Right cardiac atrium (tissue), 5 donors: ENCODE measurements around the gene MACROD2. TPM values are rescaled to one million over a fixed set of nuclear protein-coding genes. Genes with fewer than 3 reads are reported as not detected.
"Not testable (repeated sequence)": the region's sequence is repeated elsewhere in the genome, so short reads cannot be mapped to it uniquely, and the experiment has no call there.

Experiments used
- ATAC-seq, 2 donors: fragments of 200-7000 bp; cut with Tn5 transposase; one replicate each; pipeline versions ENCODE4 v1.8.0 to v1.9.1; 2020; ENCODE audit warnings: moderate library complexity in 2 of 2, mild to moderate bottlenecking in 1 of 2
- DNase-seq, 3 donors: peaks; one replicate each; pipeline ENCODE4 v3.0.0-alpha.2; 2020
- H3K27ac ChIP-seq: one replicate; pipeline ENCODE4 v1.5.1; 2013; ENCODE audit warnings: mild to moderate bottlenecking, low read length, control low read depth, moderate library complexity
- H3K27me3 ChIP-seq: one replicate; pipeline ENCODE4 v1.6.1; 2013; ENCODE audit not compliant: control insufficient read depth, insufficient read depth
- H3K4me1 ChIP-seq: one replicate; pipeline ENCODE4 v1.6.1; 2013; ENCODE audit warnings: low read length; ENCODE audit not compliant: control insufficient read depth, insufficient read depth
- H3K4me3 ChIP-seq: one replicate; pipeline ENCODE4 v1.5.1; 2013; ENCODE audit warnings: low read length, control low read depth
- H3K9me3 ChIP-seq: one replicate; pipeline ENCODE4 v1.6.1; 2013; ENCODE audit warnings: low read length; ENCODE audit not compliant: control insufficient read depth
- WGBS: extraction: QIAGEN DNeasy Blood & Tissue Kit; methylation state at CpG from one replicate; pipeline ENCODE4 v1.1.7; 2013; 5-methylcytosine and 5-hydroxymethylcytosine counted together
- intact Hi-C, 4 donors: fragments of 100-400 bp; cut with DNase I; formaldehyde crosslinking; loops; one replicate each; pipeline versions ENCODE4 v1.11.0 to v1.14.0; 2022 to 2023
- polyA plus RNA-seq: library from polyadenylated mRNA; stranded (reverse); fragments of 200-250 nt; gene quantifications from one replicate; pipeline ENCODE4 v1.2.3, GENCODE V29; 2013
- total RNA-seq, 4 donors: library from RNA; stranded (reverse); fragmentation: NEBNext Ultra II Directional; extraction: Animal tissue kit (Norgen Biotek cat#: 25700); gene quantifications; one replicate each; pipeline ENCODE4 v1.2.1, GENCODE V29; 2021
- donor health status: healthy with polysubstance abuse.
- donor health status: DM: no; HTN: yes; CAD: no.
- donor health status: DM: no; HTN: no; CAD: no.
- donor health status: DM: no; HTN: yes; CAD: no; lungs with severe emphysema.
- donor health status: DM: yes; HTN: yes; CAD: no.

Gene MACROD2
- total and polyA plus RNA-seq, 5 donors, result 0.61 to 4.4 (median 2.4) TPM

DNA sequence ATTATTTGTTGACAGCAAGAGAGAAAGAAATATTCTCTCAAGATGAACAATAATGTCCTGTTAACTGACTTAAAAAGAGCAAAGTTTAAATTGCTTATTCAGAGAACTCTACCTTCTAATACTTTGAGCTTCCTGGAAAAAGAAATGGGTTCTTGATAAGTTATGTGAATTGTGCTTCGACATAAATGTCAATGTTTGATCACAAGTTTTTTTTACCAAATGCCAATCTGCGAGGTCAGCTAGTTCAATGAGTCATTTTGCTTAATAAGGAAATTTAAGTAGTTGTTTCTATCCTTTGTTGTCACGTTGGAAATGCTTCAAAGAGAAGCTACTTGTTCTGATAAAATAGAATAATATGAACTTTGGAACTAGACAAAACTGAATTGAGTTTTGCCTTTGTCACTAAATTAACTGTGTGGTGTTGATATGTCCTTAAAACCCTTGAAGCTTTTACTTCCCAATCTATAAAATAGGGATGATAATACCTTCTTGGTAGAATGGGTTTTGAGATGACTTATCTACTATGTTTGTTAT lies 984.2 kb downstream of the MACROD2 start:
- no peak for DNase-seq
- no peaks in the 10 kb centered on the region for H3K9me3 ChIP-seq

DNA sequence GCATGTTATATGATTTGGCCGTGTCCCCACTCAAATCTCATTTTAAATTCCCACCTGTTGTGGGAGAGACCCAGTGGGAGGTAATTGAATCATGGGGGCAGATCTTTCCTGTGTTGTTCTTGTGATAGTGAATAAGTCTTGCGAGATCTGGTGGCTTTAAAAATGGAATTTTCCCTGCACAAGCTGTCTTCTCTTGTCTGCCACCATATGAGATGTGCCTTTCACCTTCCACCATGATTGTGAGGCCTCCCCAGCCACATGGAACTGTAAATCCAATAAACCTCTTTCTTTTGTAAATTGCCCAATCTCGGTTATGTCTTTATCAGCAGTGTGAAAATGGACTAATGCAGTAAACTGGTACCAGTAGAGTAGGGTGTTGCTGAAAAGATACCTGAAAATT lies 986.2 kb downstream of the MACROD2 start:
- intact Hi-C loops, result not testable (repeated sequence)

More for the DNA sequence above, 984.2 kb downstream of the MACROD2 start:
- Histone ChIP-seq H3K4me3 (no peak overlapping the region), H3K27me3 (no peaks in the 10 kb centered on the region), H3K4me1 (no peaks in the 10 kb centered on the region), H3K27ac (no peak overlapping the region)
- intact Hi-C loops, result no loop called here
- 55% methylated on average over 3 of the region's 3 CpGs for WGBS
- no peak for ATAC-seq

DNA sequence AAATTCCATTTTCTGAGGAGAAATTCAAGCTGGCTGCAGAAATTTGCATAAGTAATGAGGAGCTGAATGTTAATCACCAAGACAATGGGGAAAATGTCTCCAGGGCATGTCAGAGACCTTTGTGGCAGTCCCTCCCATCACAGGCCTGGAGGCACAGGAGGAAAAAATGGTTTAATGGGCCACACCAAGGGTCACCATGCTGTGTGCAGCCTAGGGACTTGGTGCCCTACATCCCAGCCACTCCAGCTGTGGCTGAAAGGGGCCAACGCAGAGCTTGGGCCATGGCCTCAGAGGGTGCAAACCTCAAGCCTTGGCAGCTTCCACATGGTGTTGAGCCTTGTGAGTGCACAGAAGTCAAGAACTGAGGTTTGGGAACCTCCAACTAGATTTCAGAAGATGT lies 987.0 kb downstream of the MACROD2 start:
- DNase-seq, H3K9me3 ChIP-seq, H3K27ac ChIP-seq, ATAC-seq, H3K4me1 ChIP-seq, H3K27me3 ChIP-seq, H3K4me3 ChIP-seq, intact Hi-C loops: not testable (repeated sequence)
- 93% methylated on average over 1 of the region's 1 CpG for WGBS

More for the DNA sequence above, 986.2 kb downstream of the MACROD2 start:
- H3K27me3 ChIP-seq, H3K27ac ChIP-seq, H3K4me3 ChIP-seq, H3K9me3 ChIP-seq, ATAC-seq, DNase-seq, H3K4me1 ChIP-seq: not testable (repeated sequence)
- 90% methylated on average over 3 of the region's 3 CpGs for WGBS

DNA sequence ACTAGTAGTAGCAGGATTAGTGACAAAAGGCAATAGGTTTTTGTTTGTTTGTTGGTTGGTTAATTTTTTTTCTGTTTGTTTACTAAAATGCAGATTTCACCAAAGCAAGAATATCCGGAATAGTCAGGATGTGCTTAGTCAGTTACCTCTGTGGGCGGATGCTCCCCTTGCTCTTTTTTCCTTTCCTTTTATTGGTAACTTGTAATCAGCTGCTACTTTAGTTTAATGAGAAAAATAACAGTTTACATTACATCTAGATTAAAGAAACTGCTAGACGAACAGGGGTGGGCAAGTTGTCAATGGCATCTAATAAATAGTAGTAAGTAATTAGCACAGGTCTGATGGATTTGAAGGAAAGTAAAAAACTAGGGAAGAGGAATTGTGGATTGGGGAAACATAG lies 989.0 kb downstream of the MACROD2 start:
- Histone ChIP-seq H3K27ac (no peak overlapping the region), H3K4me3 (no peak overlapping the region), H3K27me3 (no peaks in the 10 kb centered on the region), H3K4me1 (no peaks in the 10 kb centered on the region), H3K9me3 (no peaks in the 10 kb centered on the region)
- 82% methylated on average over 3 of the region's 3 CpGs for WGBS
- DNase-seq (no peak), ATAC-seq (no peak)
- intact Hi-C loops, result no loop called here

DNA sequence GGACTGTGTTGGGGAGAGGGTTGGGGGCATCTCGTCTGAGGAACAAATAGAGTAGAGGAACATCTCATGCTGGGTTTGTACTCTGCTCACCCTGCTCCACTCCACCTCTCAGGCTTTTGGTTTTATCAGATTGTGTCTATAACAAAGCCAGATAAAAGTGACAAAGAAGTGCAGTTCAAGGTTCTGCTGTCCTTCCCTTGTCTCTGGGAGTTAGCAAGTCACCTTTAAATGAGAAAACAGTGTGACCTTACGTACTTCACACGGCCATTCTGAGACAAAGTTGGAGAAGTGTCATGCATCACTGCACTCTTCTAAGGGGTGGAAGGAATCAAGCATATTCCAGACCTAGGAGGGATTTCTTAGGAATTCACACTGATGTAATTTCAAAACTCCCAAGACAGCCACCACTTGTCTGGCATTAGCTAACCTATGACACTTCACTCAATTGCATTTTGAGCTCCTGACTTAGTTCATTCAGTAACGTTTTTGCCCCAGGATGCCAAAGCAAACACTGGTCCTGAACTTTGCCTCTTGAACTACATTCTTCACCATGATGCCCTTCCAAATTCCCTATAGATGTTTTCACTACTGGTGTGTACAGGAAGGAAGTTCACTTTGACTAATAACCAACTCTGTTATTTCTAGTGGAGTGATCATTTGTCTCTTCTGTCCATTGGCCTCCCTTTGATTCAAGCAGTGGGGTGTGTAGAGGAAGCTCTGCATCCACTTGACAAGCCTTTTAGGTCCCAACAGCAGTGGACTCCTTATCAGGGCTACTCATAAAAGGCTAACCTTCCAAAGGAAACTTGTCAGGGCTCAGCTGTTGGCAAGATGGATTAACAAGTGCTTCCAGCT lies 989.7 kb downstream of the MACROD2 start:
- no peaks in the 10 kb centered on the region for H3K9me3 ChIP-seq
- H3K4me3 ChIP-seq, result no peak overlapping the region
- ATAC-seq (peak; percentile 84 to 96), DNase-seq (no peak)
- 46% methylated on average over 4 of the region's 4 CpGs for WGBS
- H3K27me3 ChIP-seq, result no peaks in the 10 kb centered on the region
- intact Hi-C loops, result no loop called here
- H3K4me1 ChIP-seq, result no peaks in the 10 kb centered on the region
- no peak overlapping the region for H3K27ac ChIP-seq

DNA sequence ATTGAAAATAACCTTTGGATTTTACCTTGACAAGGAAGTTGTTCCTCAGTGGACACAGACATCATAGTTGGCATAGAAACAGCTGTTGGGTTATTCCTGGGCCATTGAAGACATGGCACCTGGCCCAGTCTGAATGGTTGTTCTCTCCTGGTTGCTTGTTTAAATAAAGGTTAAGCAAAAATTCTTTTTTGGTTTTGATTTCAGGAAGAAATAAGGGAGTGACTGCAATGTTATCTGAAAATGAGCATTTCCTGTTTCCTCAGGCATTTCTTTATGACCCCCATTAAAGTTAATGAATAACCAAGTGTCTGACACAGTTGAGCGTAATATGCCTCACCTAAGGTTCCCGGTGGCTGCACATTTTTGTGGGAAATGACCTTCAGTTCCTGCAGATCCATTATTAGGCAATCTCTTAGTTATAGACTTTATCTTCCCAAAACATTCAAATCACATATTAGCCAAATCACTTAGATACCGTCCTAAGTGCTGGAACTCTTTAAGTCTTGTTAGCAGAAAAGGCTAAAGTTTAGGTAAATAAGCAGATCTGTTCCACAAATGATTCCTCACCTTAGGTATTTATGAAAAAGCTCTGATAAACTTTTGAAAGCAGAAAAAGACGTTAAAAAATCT lies 990.8 kb downstream of the MACROD2 start:
- DNase-seq (peak in 1 of 3 donors; percentile 33), ATAC-seq (peak; percentile 76 to 83)
- intact Hi-C loops, result no loop called here
- no peaks in the 10 kb centered on the region for H3K27me3 ChIP-seq
- 38% methylated on average over 4 of the region's 4 CpGs for WGBS
- H3K27ac ChIP-seq, result no peak overlapping the region
- no peaks in the 10 kb centered on the region for H3K4me1 ChIP-seq
- H3K9me3 ChIP-seq, result no peaks in the 10 kb centered on the region
- no peak overlapping the region for H3K4me3 ChIP-seq

DNA sequence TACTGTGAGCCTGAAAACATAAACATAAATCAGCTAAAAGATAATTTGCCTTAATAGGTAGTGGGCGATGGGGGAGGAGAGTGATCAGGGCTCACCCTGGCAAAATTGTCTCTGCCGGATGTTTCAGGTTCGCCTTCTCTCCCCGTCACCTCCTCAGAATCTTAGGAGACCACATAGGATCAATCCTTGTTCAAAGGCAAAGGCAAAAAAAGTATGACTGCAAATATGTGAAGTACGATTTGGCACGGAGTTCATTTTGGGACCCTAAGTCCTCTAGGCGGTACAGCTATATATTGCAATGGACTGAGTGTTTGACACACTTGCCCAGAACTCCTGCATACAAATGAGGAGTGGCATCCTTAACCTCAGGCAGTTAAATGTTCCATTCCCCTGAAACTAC lies 991.3 kb downstream of the MACROD2 start:
- Histone ChIP-seq H3K27me3 (no peaks in the 10 kb centered on the region), H3K9me3 (no peaks in the 10 kb centered on the region), H3K4me3 (no peak overlapping the region), H3K4me1 (no peaks in the 10 kb centered on the region), H3K27ac (no peak overlapping the region)
- no peak for ATAC-seq
- WGBS, result 81% methylated on average over 7 of the region's 7 CpGs
- intact Hi-C loops, result no loop called here
- no peak for DNase-seq

DNA sequence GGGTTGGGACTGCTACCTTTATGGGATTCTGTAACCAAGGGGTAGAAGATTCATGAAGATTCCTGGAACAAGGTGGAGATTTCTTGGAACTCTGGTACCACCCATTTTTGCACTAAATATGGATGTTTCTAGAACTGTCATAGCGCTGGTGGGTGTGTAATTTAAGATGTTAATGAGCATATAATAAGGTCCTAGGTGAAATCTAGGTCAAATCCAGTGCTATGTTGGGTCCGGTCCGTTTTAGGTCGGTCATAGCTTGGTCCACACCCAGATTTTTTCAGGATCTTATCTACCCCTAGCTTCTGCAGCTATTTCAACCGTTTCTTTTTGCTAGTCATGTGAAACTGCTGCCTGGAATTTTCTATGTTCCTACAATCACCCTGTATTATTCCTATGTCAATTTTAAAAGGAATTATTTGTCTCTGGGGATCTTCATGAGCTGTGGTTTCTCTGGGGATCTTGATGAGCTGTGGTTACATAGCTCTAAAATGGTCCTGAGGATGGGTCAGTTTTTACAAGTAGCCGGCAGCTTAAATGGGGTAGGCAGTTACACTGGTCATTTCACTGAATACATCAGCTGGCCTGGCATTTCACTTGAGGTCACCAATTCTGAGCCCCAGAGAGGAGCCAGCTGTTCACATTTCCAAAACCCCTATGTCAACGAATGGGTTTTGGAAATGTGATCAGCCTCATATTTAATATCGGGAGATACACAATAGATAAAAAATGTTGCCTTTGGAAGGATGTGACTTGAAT lies 994.4 kb downstream of the MACROD2 start:
- WGBS, result 74% methylated on average over 8 of the region's 8 CpGs
- Histone ChIP-seq H3K9me3 (no peaks in the 10 kb centered on the region), H3K27ac (no peak overlapping the region), H3K27me3 (no peaks in the 10 kb centered on the region), H3K4me1 (no peaks in the 10 kb centered on the region), H3K4me3 (no peak overlapping the region)
- DNase-seq (no peak), ATAC-seq (no peak)
- intact Hi-C loops, result no loop called here

DNA sequence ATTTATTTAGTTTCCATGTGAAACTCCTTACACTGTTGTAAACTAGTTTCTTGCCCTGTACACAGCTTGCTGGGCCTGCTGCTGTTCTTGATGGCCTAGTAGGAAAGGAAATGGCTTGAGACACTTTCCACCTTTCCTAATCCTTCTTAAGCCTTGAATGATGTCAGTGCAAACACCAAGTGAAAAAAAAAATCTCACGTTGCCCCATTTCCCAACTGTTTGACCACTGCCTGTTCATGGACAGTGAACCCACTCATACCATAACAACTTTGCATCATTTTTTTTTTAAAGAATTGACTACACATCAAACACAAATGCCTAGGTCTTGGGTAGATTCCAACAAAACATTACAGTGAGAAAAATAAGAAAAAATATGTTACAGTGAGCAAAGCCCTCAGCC lies 995.7 kb downstream of the MACROD2 start:
- WGBS, result 70% methylated on average over 1 of the region's 1 CpG
- Histone ChIP-seq H3K27ac (no peak overlapping the region), H3K4me3 (no peak overlapping the region), H3K4me1 (no peaks in the 10 kb centered on the region), H3K27me3 (no peaks in the 10 kb centered on the region), H3K9me3 (no peaks in the 10 kb centered on the region)
- ATAC-seq (no peak), DNase-seq (no peak)
- intact Hi-C loops, result no loop called here

DNA sequence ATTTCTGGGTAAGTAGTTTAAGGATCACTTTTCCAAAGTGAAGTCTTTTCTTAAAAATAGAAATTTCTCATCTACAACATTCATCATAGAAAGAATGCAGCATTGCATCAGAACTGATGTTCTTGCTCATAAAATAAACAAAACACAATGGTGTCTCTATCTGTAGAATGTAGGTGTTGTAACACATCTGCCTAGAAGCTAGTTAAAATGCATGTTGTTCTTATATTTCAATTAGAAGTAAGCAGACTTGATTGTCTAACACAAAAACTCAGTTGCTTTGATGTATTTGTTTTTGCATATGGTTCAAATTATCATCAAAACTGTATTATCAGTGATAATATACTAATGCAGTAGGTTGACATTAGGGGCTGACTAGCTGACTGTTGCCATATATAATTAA lies 996.8 kb downstream of the MACROD2 start:
- no peaks in the 10 kb centered on the region for H3K4me1 ChIP-seq
- no peak overlapping the region for H3K27ac ChIP-seq
- no peak for DNase-seq
- H3K9me3 ChIP-seq, result no peaks in the 10 kb centered on the region
- no peaks in the 10 kb centered on the region for H3K27me3 ChIP-seq
- intact Hi-C loops, result no loop called here
- no peak for ATAC-seq
- H3K4me3 ChIP-seq, result no peak overlapping the region

DNA sequence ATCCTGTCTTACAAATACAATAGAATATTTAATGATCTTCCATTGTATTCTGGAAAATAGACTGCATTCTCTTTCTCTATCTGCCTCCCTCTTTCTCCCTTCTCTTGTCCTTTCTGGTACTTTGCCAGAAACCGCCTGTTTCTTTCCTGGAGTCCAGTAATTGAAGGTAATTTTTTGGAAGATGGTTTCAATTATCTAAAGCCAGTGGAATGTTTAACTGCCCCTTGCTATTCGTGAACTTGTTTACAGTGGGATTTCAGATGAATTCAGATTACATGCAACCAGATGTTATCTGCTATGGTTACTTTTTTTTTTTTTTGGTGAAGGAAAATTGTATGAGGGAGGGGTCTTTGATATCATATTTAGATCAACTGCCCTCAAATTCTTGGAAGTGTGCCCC lies 997.6 kb downstream of the MACROD2 start:
- H3K4me1 ChIP-seq, result no peaks in the 10 kb centered on the region
- no peak overlapping the region for H3K4me3 ChIP-seq
- H3K9me3 ChIP-seq, result no peaks in the 10 kb centered on the region
- H3K27me3 ChIP-seq, result no peaks in the 10 kb centered on the region
- WGBS, result 44% methylated on average over 2 of the region's 2 CpGs
- H3K27ac ChIP-seq, result no peak overlapping the region
- DNase-seq, result no peak
- intact Hi-C loops, result no loop called here
- ATAC-seq, result no peak
